ENCODE measurements around the gene SLC13A1. TPM values are rescaled to one million over a fixed set of nuclear protein-coding genes. Genes with fewer than 3 reads are reported as not detected.
A peak's percentile ranks its signal among the peaks of the same experiment; 100 is the strongest.
"Not testable (repeated sequence)": the region's sequence is repeated elsewhere in the genome, so short reads cannot be mapped to it uniquely, and the experiment has no call there.

Gene SLC13A1
- polyA plus RNA-seq, 3 donors: 24.0 to 29.2 (median 26.2) TPM

DNA sequence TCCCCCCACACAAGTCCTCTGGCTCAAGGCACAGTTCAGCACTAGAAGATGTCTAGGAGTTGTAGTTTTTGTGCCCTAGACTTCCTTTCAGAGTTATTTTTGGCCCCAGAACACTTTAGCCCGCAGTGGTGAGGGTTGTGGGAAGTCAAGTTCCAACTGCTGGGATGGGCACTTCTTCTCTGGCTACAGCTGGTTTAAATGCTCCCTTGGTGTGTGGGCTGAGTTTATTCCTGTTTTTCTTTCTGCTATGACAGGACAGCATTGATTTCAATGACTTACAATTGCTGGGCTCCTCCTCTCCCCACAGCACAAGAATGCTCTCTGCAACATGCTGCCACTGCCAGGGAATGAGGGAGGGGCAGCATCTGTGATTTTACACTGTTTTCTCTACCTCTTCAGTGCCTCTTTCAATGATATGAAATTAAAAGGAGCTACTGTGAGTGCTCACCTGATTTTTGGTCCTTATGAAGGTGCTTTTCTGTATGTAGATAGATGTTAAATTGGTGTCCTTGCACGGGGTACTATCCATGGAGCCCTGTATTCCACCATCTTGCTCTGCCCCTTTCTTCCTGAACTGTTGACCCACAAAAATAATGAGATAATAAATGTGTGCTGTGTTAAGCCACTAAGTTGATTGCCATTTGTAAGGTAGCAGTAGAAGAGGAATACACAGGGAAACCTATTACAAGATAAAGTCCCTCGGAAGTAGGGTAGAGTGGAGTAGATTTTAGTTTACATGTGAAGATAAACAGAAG is 56.3 kb downstream of the SLC13A1 start:
- peak in 1 of 11 donors; percentile 11 for DNase-seq (ENCODE audit: extremely low read depth in 1 of 11, low read depth in 9 of 11, low spot score in 4 of 11)

GRCh38 chr7:123140561-123140960 is 59.2 kb downstream of the SLC13A1 start:
- no peak for DNase-seq (ENCODE audit: extremely low read depth in 1 of 11, low read depth in 9 of 11, low spot score in 4 of 11)

DNA sequence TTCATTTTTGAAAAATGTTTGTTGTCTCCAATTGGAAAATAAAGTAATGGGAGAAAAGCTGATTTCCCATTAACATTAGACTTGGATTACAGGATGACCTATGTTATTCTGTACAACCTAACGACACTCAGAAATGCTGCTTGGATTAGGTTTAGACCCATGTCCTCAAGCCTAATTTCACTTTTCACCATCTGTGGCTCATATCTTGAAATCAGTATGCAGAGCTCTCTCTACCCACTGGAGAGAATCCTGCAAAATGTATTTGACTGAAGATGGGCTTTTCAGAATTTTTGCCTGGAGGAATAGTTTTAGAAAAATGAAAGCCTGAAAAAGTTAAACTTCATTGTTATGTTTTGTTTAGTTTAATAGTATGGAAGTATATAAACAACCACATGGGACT is 63.8 kb downstream of the SLC13A1 start:
- no peak for DNase-seq (ENCODE audit: extremely low read depth in 1 of 11, low read depth in 9 of 11, low spot score in 4 of 11)

DNA sequence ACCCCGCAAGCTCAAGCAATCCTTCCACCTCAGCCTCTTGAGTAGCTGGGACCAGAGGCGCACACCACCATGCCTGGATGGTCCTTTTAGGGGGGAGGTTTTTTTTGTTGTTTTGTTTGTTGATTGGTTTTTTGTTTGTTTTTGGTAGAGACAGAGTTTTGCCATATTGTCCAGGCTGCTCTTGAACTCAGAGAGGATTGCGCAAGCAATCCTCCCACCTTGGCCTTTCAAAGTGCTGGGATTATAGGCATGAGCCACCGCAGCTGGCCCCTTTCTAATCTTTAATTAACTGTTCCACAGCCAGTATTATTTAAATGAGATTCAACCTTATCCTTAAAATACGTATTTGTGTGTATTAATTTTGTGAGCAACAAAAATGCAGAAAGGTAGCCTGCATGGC is 65.8 kb downstream of the SLC13A1 start:
- DNase-seq (ENCODE audit: extremely low read depth in 1 of 11, low read depth in 9 of 11, low spot score in 4 of 11): no peak

GRCh38 chr7:123131961-123132360 is 67.8 kb downstream of the SLC13A1 start:
- no peak for DNase-seq (ENCODE audit: extremely low read depth in 1 of 11, low read depth in 9 of 11, low spot score in 4 of 11)

DNA sequence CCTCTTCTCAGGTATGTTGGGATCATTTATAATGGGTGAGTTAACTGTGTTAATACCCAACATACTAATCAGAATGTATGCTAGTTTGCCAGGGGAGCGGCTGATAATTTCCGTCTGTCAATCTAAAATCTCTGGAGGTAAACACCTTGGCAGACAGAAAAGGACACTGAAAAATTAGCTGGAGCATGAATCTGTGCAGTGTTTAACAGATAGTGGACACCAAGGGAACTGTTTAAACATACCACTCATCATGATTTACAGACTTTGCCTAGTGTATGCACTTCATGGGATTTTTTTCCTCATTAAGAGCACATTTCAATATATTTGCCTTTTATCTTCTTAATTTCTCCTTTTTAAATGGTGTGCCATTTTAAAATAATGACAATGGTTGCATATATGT is 68.2 kb downstream of the SLC13A1 start:
- DNase-seq (ENCODE audit: extremely low read depth in 1 of 11, low read depth in 9 of 11, low spot score in 4 of 11): no peak

GRCh38 chr7:123131140-123131539 is 68.6 kb downstream of the SLC13A1 start:
- DNase-seq (ENCODE audit: extremely low read depth in 1 of 11, low read depth in 9 of 11, low spot score in 4 of 11): no peak

- no peak for DNase-seq (ENCODE audit: extremely low read depth in 1 of 11, low read depth in 9 of 11, low spot score in 4 of 11)
These were observed 73.1 kb downstream of the SLC13A1 start for GRCh38 chr7:123126691-123127090.

GRCh38 chr7:123126171-123126570 is 73.6 kb downstream of the SLC13A1 start:
- no peak for DNase-seq (ENCODE audit: extremely low read depth in 1 of 11, low read depth in 9 of 11, low spot score in 4 of 11)

- DNase-seq (ENCODE audit: extremely low read depth in 1 of 11, low read depth in 9 of 11, low spot score in 4 of 11): no peak
These were observed 74.5 kb downstream of the SLC13A1 start for GRCh38 chr7:123125231-123125630.

DNA sequence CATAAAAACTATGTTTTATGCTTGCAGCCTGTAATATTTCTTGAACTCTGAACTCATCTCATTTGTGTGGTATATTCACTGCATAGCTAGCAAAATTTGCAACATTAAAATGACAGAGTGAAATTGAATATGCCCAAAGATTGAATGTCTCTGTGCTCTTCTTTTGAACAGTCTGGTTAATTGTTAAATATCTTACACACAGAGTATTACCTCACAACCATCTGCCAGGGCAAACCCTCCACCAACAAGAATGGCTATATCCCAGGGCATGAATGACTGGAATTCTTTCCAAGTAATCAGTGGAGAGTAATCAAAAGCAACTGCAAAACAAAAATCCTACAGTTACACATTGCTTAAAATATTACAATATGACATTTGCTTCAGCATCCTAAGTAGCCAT is 76.9 kb downstream of the SLC13A1 start:
- no peak for DNase-seq (ENCODE audit: extremely low read depth in 1 of 11, low read depth in 9 of 11, low spot score in 4 of 11)

- no peak for DNase-seq (ENCODE audit: extremely low read depth in 1 of 11, low read depth in 9 of 11, low spot score in 4 of 11)
These were observed 79.5 kb downstream of the SLC13A1 start for GRCh38 chr7:123120286-123120685.

DNA sequence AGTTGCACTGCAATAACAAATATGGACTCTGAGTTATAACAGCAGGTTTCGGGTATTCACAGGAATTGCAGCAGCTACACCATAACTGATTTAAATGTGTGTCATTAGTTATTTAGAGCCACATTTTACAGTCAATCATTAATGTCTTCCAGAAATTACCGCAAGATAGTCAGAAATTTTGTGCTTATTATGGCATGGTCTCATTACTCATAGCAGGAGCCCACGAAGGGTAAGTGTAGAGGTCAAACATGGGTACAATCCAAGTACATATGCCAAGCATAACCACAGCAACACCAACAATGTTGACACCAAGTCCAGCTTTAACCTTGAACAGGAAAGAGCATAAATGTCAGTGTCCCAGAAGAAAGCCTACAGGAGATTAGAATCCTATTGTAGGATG is 84.4 kb downstream of the SLC13A1 start:
- no peak for DNase-seq (ENCODE audit: extremely low read depth in 1 of 11, low read depth in 9 of 11, low spot score in 4 of 11)

GRCh38 chr7:123114288-123114687 is 85.5 kb downstream of the SLC13A1 start:
- no peak for DNase-seq (ENCODE audit: extremely low read depth in 1 of 11, low read depth in 9 of 11, low spot score in 4 of 11)

DNA sequence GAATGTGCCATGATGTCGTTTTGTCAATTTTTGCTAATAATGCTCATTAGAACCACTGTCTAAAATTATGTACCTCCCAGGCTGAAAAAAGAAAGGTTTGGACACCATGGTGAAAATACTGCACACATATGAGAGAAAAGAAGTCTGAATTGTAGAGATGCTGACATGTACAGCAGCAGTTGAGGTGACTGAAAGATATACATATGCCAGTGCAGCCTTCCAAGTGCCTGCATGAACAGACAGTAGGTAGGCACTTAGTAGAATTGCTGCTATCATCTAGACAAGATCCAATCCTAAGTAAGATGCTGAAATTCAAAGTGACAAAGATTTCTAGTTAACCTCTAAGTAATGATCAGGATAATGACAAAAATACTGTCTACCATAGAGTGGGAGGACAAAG is 86.9 kb downstream of the SLC13A1 start:
- no peak for DNase-seq (ENCODE audit: extremely low read depth in 1 of 11, low read depth in 9 of 11, low spot score in 4 of 11)

DNA sequence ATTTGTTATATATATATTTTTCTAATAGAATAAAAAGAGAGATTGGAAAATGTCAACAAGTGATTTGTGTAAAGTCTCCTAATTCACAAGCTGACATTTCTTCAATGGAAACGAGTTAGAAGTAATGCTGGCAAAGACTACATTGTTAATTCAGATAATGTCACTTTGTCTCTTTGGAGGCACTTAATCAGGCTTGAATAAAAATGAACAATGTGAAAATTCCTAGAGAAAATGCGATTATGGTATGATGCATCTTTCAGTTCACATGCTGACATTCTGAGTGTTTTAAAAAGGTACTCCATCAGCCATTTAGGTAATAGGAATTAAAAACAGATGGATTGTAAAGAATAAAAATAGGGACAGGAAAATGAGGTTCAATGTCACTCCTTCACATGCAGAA is 100.1 kb downstream of the SLC13A1 start:
- no peak for DNase-seq (ENCODE audit: extremely low read depth in 1 of 11, low read depth in 9 of 11, low spot score in 4 of 11)

- no peak for DNase-seq (ENCODE audit: extremely low read depth in 1 of 11, low read depth in 9 of 11, low spot score in 4 of 11)
These were observed 102.8 kb downstream of the SLC13A1 start for GRCh38 chr7:123096976-123097375.

DNA sequence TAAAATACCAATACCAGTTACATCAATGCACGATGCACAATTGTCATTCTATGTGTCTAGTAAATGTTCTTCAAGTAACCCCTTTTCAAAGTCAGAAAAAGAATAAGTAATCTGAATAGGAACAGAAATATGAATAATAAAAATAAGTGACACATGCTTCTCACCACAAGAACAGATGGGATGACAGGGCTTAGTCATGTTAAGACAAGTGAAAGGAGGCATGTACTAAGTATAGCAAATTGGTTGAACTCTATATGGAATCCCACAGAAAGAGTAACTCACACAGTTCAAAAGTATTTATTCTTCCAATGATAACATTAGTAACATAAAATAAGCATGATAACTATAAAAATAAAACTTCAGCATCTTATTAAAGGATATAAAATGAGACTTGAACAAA is 103.3 kb downstream of the SLC13A1 start:
- no peak for DNase-seq (ENCODE audit: extremely low read depth in 1 of 11, low read depth in 9 of 11, low spot score in 4 of 11)

GRCh38 chr7:123090456-123090855 is 109.3 kb downstream of the SLC13A1 start:
- DNase-seq (ENCODE audit: extremely low read depth in 1 of 11, low read depth in 9 of 11, low spot score in 4 of 11): no peak

- not testable (repeated sequence) for DNase-seq (ENCODE audit: extremely low read depth in 1 of 11, low read depth in 9 of 11, low spot score in 4 of 11)
These were observed 112.9 kb downstream of the SLC13A1 start for GRCh38 chr7:123086910-123087309.

GRCh38 chr7:123084861-123085260 is 114.9 kb downstream of the SLC13A1 start:
- not testable (repeated sequence) for DNase-seq (ENCODE audit: extremely low read depth in 1 of 11, low read depth in 9 of 11, low spot score in 4 of 11)

Data from renal cortex interstitium (tissue), 11 donors.